BJ (cell line): ENCODE measurements around the gene HSD17B4. TPM values are rescaled to one million over a fixed set of nuclear protein-coding genes. Genes with fewer than 3 reads are reported as not detected.

ENCODE experiments used
- CTCF ChIA-PET: fragments of 350-600 bp; formaldehyde crosslinking; extraction: SDS; loops from one replicate; lab custom pipeline; 2021; ENCODE audit warnings: antibody characterized with exemption, inconsistent platforms; lab: Yijun Ruan, JAX
- POLR2A ChIA-PET: fragments of 300-600 bp; sonication (Branson Sonifier 250); formaldehyde crosslinking; extraction: SDS; loops from one replicate; lab custom pipeline; 2021; ENCODE audit warnings: antibody characterized with exemption; lab: Charles Lee
- DNase-seq: peaks from one replicate; pipeline ENCODE4 v3.0.0-alpha.2; 2011; ENCODE audit warnings: low read depth
- H3K27me3 ChIP-seq: 2 replicates; pipeline ENCODE4 v1.6.0; 2011; ENCODE audit warnings: low read length; ENCODE audit not compliant: control insufficient read depth, insufficient read depth
- H3K36me3 ChIP-seq: 2 replicates; pipeline ENCODE4 v1.5.1; 2011; ENCODE audit warnings: low read length; ENCODE audit not compliant: control insufficient read depth, insufficient read depth
- H3K4me3 ChIP-seq: 2 replicates; pipeline ENCODE4 v1.5.1; 2011; ENCODE audit warnings: low read depth, mild to moderate bottlenecking, control low read depth, low read length
- polyA plus RNA-seq: library from polyadenylated mRNA; depleted of rRNA; stranded (reverse); fragments of >200 nt; gene quantifications from 2 replicates; pipeline ENCODE4 v1.2.3, GENCODE V29; 2011
- TF ChIP-seq, protein P1 (sequence below): IDR thresholded peaks from 2 replicates; pipeline ENCODE4 v1.5.1; 2011; ENCODE audit warnings: low read depth, mild to moderate bottlenecking, control low read depth, inconsistent platforms, low read length, moderate library complexity; ENCODE audit not compliant: insufficient read depth

The HSD17B4 gene
- polyA plus RNA-seq, 1 experiment = 77.2 TPM

- no peak for DNase-seq
- Histone ChIP-seq H3K27me3 (no peaks in the 10 kb centered on the region), H3K36me3 (no peaks in the 10 kb centered on the region), H3K4me3 (no peak overlapping the region)
- TF ChIP-seq, protein P1, sequence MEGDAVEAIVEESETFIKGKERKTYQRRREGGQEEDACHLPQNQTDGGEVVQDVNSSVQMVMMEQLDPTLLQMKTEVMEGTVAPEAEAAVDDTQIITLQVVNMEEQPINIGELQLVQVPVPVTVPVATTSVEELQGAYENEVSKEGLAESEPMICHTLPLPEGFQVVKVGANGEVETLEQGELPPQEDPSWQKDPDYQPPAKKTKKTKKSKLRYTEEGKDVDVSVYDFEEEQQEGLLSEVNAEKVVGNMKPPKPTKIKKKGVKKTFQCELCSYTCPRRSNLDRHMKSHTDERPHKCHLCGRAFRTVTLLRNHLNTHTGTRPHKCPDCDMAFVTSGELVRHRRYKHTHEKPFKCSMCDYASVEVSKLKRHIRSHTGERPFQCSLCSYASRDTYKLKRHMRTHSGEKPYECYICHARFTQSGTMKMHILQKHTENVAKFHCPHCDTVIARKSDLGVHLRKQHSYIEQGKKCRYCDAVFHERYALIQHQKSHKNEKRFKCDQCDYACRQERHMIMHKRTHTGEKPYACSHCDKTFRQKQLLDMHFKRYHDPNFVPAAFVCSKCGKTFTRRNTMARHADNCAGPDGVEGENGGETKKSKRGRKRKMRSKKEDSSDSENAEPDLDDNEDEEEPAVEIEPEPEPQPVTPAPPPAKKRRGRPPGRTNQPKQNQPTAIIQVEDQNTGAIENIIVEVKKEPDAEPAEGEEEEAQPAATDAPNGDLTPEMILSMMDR = no peak
- ChIA-PET CTCF (no interaction called here), POLR2A (no interaction called here)
Measured at GRCh38 chr5:119454171-119454570, 1.9 kb downstream of the HSD17B4 start.

DNA sequence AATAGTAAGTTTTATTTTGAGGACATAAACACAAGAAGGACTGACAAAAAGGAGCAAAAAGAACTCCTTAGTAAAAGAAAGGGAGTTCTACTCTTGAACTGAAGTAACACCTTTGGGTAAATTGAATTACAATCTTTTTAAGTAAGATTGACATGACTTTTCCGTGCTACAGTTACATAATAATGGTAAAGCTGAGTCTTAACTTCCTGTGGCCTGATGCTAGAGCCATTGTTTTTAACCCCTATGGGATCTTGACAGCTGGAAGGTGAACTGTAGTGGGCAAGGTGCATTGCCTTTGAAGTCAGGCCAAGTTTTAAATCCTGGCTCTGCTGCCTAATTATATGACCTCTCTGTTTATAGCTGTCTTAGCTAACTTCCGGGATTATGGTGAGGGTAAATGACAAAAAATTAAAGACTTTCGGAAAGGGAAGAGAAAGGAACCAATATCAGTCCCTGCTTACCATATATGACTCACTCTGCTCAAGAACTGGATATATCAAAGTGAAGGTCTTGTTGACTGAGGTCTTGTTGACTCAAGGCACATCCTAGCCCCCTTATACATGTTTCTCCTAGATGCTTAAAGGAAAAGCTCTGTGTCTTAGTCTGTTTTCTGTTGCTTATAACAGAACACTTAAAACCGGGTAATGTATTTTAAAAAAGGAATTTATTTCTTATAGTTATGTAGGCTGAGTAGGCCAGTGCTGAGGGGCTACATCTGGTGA, 6.8 kb downstream of the HSD17B4 start:
- TF ChIP-seq, protein P1 = no peak
- H3K36me3 ChIP-seq = no peaks in the 10 kb centered on the region
- H3K27me3 ChIP-seq = no peaks in the 10 kb centered on the region
- ChIA-PET POLR2A (no interaction called here), CTCF (interaction anchor here (1.0 kb wide), 1 partner anchor 12 kb away, joined by 7 read pairs; no protein-coding TSS in a partner anchor)
- DNase-seq = no peak
- no peak overlapping the region for H3K4me3 ChIP-seq

- ChIA-PET POLR2A (no interaction called here), CTCF (no interaction called here)
- TF ChIP-seq, protein P1 = no peak
- Histone ChIP-seq H3K27me3 (no peaks in the 10 kb centered on the region), H3K4me3 (no peak overlapping the region), H3K36me3 (no peaks in the 10 kb centered on the region)
- DNase-seq = no peak
Measured at GRCh38 chr5:119465640-119466039, 13.3 kb downstream of the HSD17B4 start.

GRCh38 chr5:119468286-119468685, 16.0 kb downstream of the HSD17B4 start:
- ChIA-PET POLR2A (no interaction called here), CTCF (no interaction called here)
- no peak for DNase-seq
- Histone ChIP-seq H3K4me3 (no peak overlapping the region), H3K36me3 (no peaks in the 10 kb centered on the region), H3K27me3 (no peaks in the 10 kb centered on the region)
- TF ChIP-seq, protein P1 = no peak

- CTCF ChIA-PET = interaction anchor here (0.7 to 2.4 kb wide), 6 partner anchors 8 to 1334 kb away, joined by 3 to 10 read pairs (median 4); no protein-coding TSS in a partner anchor
- Histone ChIP-seq H3K4me3 (no peak overlapping the region), H3K27me3 (no peaks in the 10 kb centered on the region), H3K36me3 (no peaks in the 10 kb centered on the region)
- DNase-seq = no peak
- POLR2A ChIA-PET = interaction anchor here (0.7 kb wide), 1 partner anchor 482 kb away, joined by 3 read pairs; no protein-coding TSS in a partner anchor
- TF ChIP-seq, protein P1 = no peak
Measured at GRCh38 chr5:119470105-119470763, 17.9 kb downstream of the HSD17B4 start.
